Measurements from ENCODE around the gene BRIX1. TPM values are rescaled to one million over a fixed set of nuclear protein-coding genes. Genes with fewer than 3 reads are reported as not detected.
"Not testable (repeated sequence)": the region's sequence is repeated elsewhere in the genome, so short reads cannot be mapped to it uniquely, and the experiment has no call there.

BRIX1 gene
- total RNA-seq, 1 experiment from 2014 or later, result 63.2 TPM

DNA sequence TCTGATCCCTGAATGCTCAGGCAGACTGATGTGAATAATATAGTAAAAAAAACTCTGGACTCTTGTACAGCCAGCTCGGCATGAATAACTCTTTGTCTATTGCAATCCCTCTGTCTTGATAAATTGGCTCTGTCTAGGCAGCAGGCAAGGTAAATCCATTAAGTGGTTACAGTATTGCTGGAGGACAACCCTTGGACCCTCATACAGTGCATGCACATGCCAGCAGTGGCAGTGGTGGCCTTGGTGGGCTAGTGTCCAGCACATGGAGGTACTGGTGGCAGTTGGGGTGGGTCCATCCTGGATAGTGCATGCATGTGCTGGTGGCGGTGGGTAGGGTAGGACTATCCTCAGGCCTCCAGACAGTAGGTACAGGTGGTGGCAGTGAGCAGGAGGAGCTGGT is 52.7 kb downstream of the BRIX1 start:
- Histone ChIP-seq H3K9me2 (replicated peaks; ENCODE audit: low read length) (no peaks in the 10 kb centered on the region), H3K36me3 (ENCODE audit: low read depth, low read length) (no peaks in the 10 kb centered on the region), H3K27me3 (ENCODE audit: low read length) (no peaks in the 10 kb centered on the region), H3K27ac (ENCODE audit: low read length) (no peak overlapping the region), H3K9ac (ENCODE audit: low read length) (no peak overlapping the region), H3F3A (ENCODE audit: low read length, unreplicated experiment) (no peaks in the 10 kb centered on the region), H3K79me2 (ENCODE audit: low read length) (no peaks in the 10 kb centered on the region), H3K4me1 (ENCODE audit: insufficient read depth, low read length) (no peaks in the 10 kb centered on the region), H4K20me1 (ENCODE audit: low read length) (no peaks in the 10 kb centered on the region), H3K9me3 (ENCODE audit: low read length) (no peaks in the 10 kb centered on the region), H2AFZ (ENCODE audit: low read length) (no peak overlapping the region), H3K4me2 (ENCODE audit: low read length) (no peak overlapping the region), H3K4me3 (ENCODE audit: low read length) (no peak overlapping the region)
- DNase-seq, result no peak
- intact Hi-C loops (cut with micrococcal nuclease), result no loop called here
- TF ChIP-seq, protein P1, sequence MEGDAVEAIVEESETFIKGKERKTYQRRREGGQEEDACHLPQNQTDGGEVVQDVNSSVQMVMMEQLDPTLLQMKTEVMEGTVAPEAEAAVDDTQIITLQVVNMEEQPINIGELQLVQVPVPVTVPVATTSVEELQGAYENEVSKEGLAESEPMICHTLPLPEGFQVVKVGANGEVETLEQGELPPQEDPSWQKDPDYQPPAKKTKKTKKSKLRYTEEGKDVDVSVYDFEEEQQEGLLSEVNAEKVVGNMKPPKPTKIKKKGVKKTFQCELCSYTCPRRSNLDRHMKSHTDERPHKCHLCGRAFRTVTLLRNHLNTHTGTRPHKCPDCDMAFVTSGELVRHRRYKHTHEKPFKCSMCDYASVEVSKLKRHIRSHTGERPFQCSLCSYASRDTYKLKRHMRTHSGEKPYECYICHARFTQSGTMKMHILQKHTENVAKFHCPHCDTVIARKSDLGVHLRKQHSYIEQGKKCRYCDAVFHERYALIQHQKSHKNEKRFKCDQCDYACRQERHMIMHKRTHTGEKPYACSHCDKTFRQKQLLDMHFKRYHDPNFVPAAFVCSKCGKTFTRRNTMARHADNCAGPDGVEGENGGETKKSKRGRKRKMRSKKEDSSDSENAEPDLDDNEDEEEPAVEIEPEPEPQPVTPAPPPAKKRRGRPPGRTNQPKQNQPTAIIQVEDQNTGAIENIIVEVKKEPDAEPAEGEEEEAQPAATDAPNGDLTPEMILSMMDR (conservative IDR thresholded peaks at IDR 0.05; ENCODE audit: low read depth, low read length), result no peak
- TF ChIP-seq EZH2 (IDR thresholded peaks at IDR 0.05; ENCODE audit: low read length, unreplicated experiment), result no peak
- TF ChIP-seq EZH2phosphoT487 (IDR thresholded peaks at IDR 0.05; ENCODE audit: borderline replicate concordance, low read length), result no peak
- no TSS peak for BruUV-seq (replicated peaks)
- ATAC-seq, result no peak
- ChIA-PET CTCF (no interaction called here), POLR2A (ENCODE audit: unreplicated experiment) (interaction anchor here (0.6 kb wide), 1 partner anchor 919 kb away, joined by 3 read pairs; no protein-coding TSS in a partner anchor)

DNA sequence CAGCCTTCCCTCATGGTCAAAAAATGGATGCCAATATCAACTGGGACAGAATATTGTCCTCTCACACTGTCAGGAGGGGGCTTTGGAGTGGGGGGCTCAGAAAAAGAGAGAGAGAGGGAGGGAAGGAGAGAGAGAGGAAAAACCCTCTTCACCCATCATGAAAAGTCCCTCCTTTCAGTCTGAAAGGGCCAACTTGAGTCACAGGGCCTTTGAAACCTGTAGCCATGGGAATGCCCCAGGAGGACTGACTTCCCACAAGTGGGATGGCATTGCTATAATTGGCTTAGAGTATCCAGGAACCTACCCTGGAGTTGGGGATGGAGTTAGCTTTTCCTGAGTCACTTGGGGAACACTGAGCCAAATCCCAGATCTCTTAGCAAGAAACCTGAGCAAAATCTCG is 55.0 kb downstream of the BRIX1 start:
- Histone ChIP-seq H3K79me2 (ENCODE audit: low read length) (no peaks in the 10 kb centered on the region), H2AFZ (ENCODE audit: low read length) (no peak overlapping the region), H3K9me3 (ENCODE audit: low read length) (no peaks in the 10 kb centered on the region), H3F3A (ENCODE audit: low read length, unreplicated experiment) (no peaks in the 10 kb centered on the region), H3K4me1 (ENCODE audit: insufficient read depth, low read length) (no peaks in the 10 kb centered on the region), H3K4me3 (ENCODE audit: low read length) (no peak overlapping the region), H4K20me1 (ENCODE audit: low read length) (no peaks in the 10 kb centered on the region), H3K27me3 (ENCODE audit: low read length) (no peaks in the 10 kb centered on the region), H3K27ac (ENCODE audit: low read length) (no peak overlapping the region), H3K9me2 (replicated peaks; ENCODE audit: low read length) (no peaks in the 10 kb centered on the region), H3K36me3 (ENCODE audit: low read depth, low read length) (no peaks in the 10 kb centered on the region), H3K9ac (ENCODE audit: low read length) (no peak overlapping the region), H3K4me2 (ENCODE audit: low read length) (no peak overlapping the region)
- POLR2A ChIA-PET (ENCODE audit: unreplicated experiment), result no interaction called here
- DNase-seq, result no peak
- BruUV-seq (replicated peaks), result no TSS peak
- ATAC-seq, result no peak
- TF ChIP-seq, protein P1 (conservative IDR thresholded peaks at IDR 0.05; ENCODE audit: low read depth, low read length), result no peak
- TF ChIP-seq EZH2phosphoT487 (IDR thresholded peaks at IDR 0.05; ENCODE audit: borderline replicate concordance, low read length) (no peak), EZH2 (IDR thresholded peaks at IDR 0.05; ENCODE audit: low read length, unreplicated experiment) (no peak)
- intact Hi-C loops (cut with micrococcal nuclease), result no loop called here
- CTCF ChIA-PET, result no interaction called here

DNA sequence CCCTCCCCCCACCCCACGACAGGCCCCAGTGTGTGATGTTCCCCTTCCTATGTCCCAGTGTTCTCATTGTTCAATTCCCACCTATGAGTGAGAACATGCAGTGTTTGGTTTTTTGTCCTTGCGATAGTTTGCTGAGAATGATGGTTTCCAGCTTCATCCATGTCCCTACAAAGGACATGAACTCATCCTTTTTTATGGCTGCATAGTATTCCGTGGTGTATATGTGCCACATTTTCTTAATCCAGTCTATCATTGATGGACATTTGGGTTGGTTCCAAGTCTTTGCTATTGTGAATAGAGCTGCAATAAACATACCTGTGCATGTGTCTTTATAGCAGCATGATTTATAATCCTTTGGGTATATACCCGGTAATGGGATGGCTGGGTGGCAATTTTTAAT is 56.1 kb downstream of the BRIX1 start:
- not testable (repeated sequence) for H3K79me2 ChIP-seq (ENCODE audit: low read length); ATAC-seq

More for the DNA sequence above, 56.1 kb downstream of the BRIX1 start:
- H3K27me3 ChIP-seq (ENCODE audit: low read length); H3K9me3 ChIP-seq (ENCODE audit: low read length); H3K36me3 ChIP-seq (ENCODE audit: low read depth, low read length); H3K9me2 ChIP-seq (replicated peaks; ENCODE audit: low read length); H3K4me1 ChIP-seq (ENCODE audit: insufficient read depth, low read length); intact Hi-C loops (cut with micrococcal nuclease); H3K27ac ChIP-seq (ENCODE audit: low read length); POLR2A ChIA-PET (ENCODE audit: unreplicated experiment); CTCF ChIA-PET; H3F3A ChIP-seq (ENCODE audit: low read length, unreplicated experiment); H3K4me3 ChIP-seq (ENCODE audit: low read length); H3K4me2 ChIP-seq (ENCODE audit: low read length); BruUV-seq (replicated peaks); H3K9ac ChIP-seq (ENCODE audit: low read length); H2AFZ ChIP-seq (ENCODE audit: low read length); DNase-seq; H4K20me1 ChIP-seq (ENCODE audit: low read length): not testable (repeated sequence)

Other genes starting within 250 kb of the BRIX1 start
- gene TTC23L, start 76.5 kb upstream of the BRIX1 start, total RNA-seq (2014; rRNA removed), result 0.84 TPM in 1 of 2 replicates, not detected in the other
- gene RAD1, start 207 bp upstream of the BRIX1 start, total RNA-seq (2014; rRNA removed), result 22.5 and 62.5 TPM in 2 replicates
- gene DNAJC21, start 13.8 kb downstream of the BRIX1 start, total RNA-seq (2014; rRNA removed), result 21.7 and 21.8 TPM in 2 replicates
- gene AGXT2, start 132.2 kb downstream of the BRIX1 start, total RNA-seq (2014; rRNA removed), result not detected in 2 replicates